PC-9 (cell line): Measurements from ENCODE around the gene SV2C.

Source experiments
- EZH2 ChIP-seq: fragments of 200-600 bp; sonication (generic); IDR thresholded peaks from 2 replicates; pipeline ENCODE4 v1.8.0; 2017; ENCODE audit warnings: antibody characterized with exemption, low read depth
- TF ChIP-seq, protein P1 (sequence below): fragments of 200-600 bp; sonication (generic); conservative IDR thresholded peaks from 2 replicates; pipeline ENCODE4 v1.6.1; 2017; ENCODE audit warnings: mixed run types, antibody characterized with exemption, mild to moderate bottlenecking, moderate library complexity

- TF ChIP-seq, protein P1, sequence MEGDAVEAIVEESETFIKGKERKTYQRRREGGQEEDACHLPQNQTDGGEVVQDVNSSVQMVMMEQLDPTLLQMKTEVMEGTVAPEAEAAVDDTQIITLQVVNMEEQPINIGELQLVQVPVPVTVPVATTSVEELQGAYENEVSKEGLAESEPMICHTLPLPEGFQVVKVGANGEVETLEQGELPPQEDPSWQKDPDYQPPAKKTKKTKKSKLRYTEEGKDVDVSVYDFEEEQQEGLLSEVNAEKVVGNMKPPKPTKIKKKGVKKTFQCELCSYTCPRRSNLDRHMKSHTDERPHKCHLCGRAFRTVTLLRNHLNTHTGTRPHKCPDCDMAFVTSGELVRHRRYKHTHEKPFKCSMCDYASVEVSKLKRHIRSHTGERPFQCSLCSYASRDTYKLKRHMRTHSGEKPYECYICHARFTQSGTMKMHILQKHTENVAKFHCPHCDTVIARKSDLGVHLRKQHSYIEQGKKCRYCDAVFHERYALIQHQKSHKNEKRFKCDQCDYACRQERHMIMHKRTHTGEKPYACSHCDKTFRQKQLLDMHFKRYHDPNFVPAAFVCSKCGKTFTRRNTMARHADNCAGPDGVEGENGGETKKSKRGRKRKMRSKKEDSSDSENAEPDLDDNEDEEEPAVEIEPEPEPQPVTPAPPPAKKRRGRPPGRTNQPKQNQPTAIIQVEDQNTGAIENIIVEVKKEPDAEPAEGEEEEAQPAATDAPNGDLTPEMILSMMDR: peak; percentile 39; the same call in 1 of the 2 replicates
- no peak for TF ChIP-seq EZH2
Measured at GRCh38 chr5:76145945-76146344, 62.8 kb downstream of the SV2C start.
